ENCODE measurements around the gene ZNF618.

The ZNF618 gene

GRCh38 chr9:114004221-114004716, 128.2 kb downstream of the ZNF618 start:
- peak; percentile 31 for DNase-seq

DNA sequence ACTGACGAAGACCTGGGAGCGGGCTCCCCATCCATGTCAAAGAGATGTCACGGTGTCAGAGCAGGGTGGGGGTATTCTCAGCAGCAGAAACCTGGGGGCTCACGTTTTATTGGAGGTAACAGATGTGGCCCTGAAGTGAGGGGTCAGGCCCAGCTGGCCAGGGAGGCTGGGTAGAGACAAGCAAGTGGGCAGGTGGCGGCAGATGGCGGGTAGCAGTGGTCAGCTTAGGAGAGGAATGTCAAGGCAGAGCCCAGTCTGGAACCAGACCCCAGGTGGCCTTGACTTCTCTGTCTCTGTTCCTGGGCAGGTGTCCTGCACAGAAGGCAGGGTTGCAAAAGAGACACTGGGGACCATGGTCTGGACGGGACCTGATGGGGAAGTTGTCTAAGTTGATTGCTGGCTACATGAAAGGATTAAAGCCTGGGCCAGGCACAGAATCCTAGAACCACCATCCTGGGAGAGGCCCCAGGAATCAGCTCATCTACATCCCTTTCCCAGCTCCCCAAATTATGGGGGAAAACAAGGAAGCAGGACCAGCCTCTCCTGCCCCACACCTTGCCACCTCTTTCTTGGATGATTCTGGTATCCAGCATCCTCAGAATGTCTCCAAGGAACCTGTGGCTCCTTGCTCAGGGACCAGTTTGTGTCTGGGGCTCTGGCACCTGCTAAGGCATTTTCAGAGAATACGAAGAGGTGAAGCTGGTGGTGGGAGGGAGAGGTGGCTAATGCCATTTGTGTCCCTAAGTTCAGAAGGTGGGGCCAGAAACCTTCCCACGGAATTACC, 129.5 kb downstream of the ZNF618 start:
- no peak for DNase-seq

DNA sequence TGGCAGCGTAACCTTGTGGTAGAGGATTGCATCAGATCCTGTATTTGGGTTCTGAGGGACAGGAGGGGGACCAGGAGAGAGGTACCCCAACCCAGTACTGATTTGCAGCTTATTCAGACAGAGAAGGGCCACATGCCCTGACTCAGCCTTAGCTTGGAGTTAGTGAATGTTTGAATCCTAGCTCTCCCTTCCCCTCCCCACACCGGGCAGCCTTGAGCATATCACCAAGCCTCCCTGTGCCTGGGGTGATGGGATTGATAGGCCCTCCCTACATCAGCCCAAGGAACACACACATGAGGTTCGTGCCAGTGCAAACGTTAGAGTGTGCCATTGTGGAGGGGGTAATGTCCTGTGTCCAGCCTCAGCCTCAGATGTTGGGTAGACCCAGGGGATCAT, 130.0 kb downstream of the ZNF618 start:
- DNase-seq = no peak

DNA sequence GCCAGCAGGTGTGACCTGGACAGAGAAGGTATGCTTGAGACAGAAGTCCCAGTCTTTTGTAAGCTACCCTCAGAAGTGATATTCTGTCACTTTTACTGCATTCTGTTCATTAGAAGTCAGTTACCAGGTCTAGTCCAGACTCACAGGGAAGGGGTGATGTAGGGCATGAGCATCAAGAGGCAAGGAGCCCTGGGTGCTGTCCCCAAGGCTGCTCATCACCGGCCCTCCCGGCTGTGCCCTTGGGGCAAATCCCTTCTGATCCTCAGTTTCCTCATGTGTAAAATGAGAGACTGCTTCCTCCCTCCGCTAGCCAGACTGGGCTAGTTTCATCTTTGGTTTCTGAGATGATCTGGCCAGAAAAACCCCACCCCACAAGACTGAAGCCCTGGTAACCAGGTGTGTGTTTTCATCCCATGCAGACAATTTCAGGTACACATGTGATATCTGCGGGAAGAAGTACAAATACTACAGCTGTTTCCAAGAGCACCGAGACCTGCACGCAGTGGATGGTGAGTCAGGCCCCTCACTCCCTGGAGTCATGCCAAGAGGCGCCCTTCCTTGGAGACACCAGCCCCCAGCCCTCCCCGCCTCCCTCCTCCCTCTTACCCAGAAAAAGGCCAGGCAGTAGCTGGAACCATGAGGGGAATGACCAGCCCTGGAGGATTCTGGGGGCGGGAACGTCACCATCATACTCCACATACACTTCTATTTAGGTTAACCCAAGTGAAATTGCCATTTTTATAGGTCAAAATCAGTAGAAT, 131.0 kb downstream of the ZNF618 start:
- DNase-seq = no peak

DNA sequence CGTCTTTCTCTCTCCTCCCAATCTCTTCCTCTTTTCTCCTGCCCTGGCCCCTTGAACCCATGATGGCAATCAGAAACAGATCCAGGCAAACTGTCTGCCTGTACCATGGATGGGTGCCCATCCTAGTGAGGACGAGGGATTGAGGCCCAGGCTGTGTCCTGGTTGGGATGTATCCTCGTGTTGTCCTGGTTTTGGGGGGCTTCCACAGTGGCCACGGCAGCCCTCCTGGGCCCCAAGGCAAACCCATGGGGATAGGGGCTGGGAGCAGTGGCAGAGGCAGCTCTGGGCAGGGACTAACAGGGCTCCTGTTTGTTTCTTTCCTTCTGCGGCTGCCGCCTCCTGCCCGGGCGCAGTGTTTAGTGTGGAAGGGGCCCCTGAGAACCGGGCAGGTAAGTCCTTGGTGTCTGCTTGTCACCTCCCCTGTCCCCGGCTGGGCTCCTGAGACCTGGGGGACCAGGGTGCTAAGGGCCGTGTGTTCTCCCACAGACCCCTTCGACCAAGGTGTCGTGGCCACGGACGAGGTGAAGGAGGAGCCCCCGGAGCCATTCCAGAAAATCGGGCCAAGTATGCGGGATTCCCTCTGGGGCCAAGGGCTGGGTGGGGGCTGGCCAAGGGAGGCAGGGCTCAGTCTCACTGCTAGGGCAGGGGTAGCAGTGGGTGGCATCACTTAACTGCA, 132.0 kb downstream of the ZNF618 start:
- no peak for DNase-seq

GRCh38 chr9:114008667-114009410, 132.7 kb downstream of the ZNF618 start:
- DNase-seq = peak; percentile 19

- no peak for DNase-seq
Observed at GRCh38 chr9:114011313-114011712, 135.2 kb downstream of the ZNF618 start.

GRCh38 chr9:114012126-114012525, 136.0 kb downstream of the ZNF618 start:
- DNase-seq = no peak

- DNase-seq = no peak
Observed at GRCh38 chr9:114014044-114014443, 137.9 kb downstream of the ZNF618 start.

DNA sequence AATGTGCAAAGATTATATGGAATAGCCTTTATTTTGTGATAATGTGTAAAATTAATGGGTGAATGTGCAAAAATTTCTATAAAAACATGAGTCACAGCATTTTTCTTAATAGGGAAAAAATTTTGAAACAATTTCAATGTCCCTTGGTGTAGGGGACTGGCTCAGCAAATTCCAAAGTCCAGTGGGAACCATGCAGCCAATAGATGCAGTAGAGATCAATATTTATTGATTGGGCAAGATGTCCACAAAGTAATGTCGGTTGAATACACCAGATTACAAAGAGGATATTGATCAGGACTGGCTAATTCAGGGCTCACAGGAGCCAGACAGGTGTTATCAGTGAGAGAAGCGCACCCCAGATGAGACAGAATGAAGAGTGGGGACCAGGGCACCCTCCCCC, 139.5 kb downstream of the ZNF618 start:
- DNase-seq = no peak

DNA sequence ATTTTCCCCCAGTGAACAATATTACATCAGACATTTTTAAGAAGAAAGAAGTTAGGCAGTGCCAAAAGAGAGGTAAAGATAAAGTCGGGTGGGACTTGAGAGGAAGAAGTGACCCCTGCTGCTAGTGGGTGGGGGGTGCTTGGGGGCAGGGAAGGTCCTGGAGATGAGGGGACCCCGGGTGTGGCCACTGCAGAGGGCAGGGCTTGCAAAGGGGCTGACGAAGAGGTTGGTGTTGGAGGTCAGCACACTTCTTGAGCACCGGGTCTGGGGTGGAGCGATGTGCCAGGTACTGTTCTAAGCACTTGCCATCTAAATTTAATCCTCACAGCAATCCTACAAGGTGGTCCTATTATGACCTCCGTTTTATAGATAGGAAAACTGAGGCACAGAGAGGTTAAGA, 140.0 kb downstream of the ZNF618 start:
- no peak for DNase-seq

GRCh38 chr9:114016629-114017423, 140.7 kb downstream of the ZNF618 start:
- no peak for DNase-seq

- no peak for DNase-seq
Observed at GRCh38 chr9:114017741-114018715, 141.9 kb downstream of the ZNF618 start.

- peak; percentile 27 for DNase-seq
Observed at GRCh38 chr9:114021578-114021977, 145.5 kb downstream of the ZNF618 start.

- no peak for DNase-seq
Observed at GRCh38 chr9:114023961-114024360, 147.9 kb downstream of the ZNF618 start.

GRCh38 chr9:114025196-114025753, 149.2 kb downstream of the ZNF618 start:
- no peak for DNase-seq

DNA sequence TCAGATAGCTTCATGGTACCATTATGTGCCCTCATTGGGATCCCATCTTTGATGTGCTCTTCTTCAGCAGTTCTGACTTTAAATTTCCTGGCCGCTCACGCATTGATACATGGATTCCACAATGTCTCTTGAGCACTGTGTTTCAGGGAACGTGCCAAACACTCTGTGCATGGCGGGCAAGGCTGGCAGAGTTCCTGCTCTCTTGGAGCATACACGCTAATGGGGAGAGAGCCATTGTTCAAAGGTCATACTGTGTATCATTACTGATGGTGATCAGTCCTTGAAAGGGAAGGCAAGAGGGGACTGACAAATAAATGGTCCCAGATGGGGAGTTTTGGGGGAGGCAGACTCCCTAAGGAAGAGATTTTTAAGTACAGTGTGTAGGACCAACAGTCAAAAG, 149.7 kb downstream of the ZNF618 start:
- no peak for DNase-seq

- no peak for DNase-seq
Observed at GRCh38 chr9:114026335-114026734, 150.2 kb downstream of the ZNF618 start.

DNA sequence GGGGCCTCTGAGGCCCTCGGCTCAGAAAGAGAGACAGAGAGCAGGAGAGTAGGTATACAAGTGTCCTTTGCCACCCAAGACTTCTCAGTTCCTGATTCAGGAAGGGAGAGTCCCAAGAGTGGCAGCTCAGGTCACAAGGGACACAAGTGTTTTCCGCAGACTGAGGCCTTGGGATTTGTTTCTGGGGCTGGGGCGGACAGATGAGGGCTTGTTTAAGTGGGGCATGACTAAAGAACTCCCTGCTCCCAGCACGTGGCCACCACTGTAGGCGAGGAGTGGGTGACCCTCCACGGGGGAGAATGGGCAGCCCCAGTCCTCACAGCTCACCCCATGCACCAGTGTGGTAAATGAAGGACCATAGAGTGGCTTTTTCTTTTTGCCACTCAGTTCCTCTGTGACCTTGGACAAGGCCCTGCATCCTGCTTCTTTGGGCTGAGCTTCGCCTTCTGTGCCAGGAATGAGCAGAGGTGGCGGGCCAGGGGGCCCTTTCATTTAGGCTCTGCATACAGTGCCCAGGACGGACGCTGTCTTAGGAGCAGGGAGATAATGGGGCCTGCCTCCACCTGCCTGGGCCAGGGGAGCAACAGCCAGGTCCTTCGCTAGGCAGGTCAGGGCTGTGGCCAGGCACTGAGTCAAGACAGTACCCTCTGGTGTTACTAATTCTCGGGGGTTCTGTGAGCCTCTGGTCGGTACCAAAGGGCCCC, 151.2 kb downstream of the ZNF618 start:
- DNase-seq = no peak
